Inferior parietal cortex (tissue), 1 donor: Measurements from ENCODE around the gene GTF2IRD1.
"Not testable (repeated sequence)": the region's sequence is repeated elsewhere in the genome, so short reads cannot be mapped to it uniquely, and the experiment has no call there.

Source experiments
- DNase-seq: peaks from one replicate; pipeline ENCODE4 v3.0.0-alpha.2; 2016; ENCODE audit errors: extremely low spot score

The GTF2IRD1 gene

GRCh38 chr7:74466196-74466813 lies 12.6 kb downstream of the GTF2IRD1 start:
- no peak for DNase-seq

GRCh38 chr7:74467876-74468275 lies 14.2 kb downstream of the GTF2IRD1 start:
- DNase-seq = no peak

- no peak for DNase-seq
Observed at GRCh38 chr7:74470504-74470903, 16.8 kb downstream of the GTF2IRD1 start.

GRCh38 chr7:74473116-74473515 lies 19.4 kb downstream of the GTF2IRD1 start:
- no peak for DNase-seq

- DNase-seq = no peak
Observed at GRCh38 chr7:74474271-74474865, 20.7 kb downstream of the GTF2IRD1 start.

- DNase-seq = no peak
Observed at GRCh38 chr7:74475243-74475986, 21.7 kb downstream of the GTF2IRD1 start.

- no peak for DNase-seq
Observed at GRCh38 chr7:74475987-74476350, 22.3 kb downstream of the GTF2IRD1 start.

GRCh38 chr7:74476626-74477025 lies 22.9 kb downstream of the GTF2IRD1 start:
- no peak for DNase-seq

- no peak for DNase-seq
Observed at GRCh38 chr7:74478671-74479065, 25.0 kb downstream of the GTF2IRD1 start.

GRCh38 chr7:74479066-74479781 lies 25.5 kb downstream of the GTF2IRD1 start:
- DNase-seq = no peak

- peak; percentile 65 for DNase-seq
Observed at GRCh38 chr7:74479961-74480829, 26.5 kb downstream of the GTF2IRD1 start.

- DNase-seq = no peak
Observed at GRCh38 chr7:74480861-74481417, 27.2 kb downstream of the GTF2IRD1 start.

- DNase-seq = no peak
Observed at GRCh38 chr7:74481458-74482196, 27.9 kb downstream of the GTF2IRD1 start.

GRCh38 chr7:74482197-74482467 lies 28.4 kb downstream of the GTF2IRD1 start:
- DNase-seq = no peak

- DNase-seq = no peak
Observed at GRCh38 chr7:74482629-74483401, 29.1 kb downstream of the GTF2IRD1 start.

- DNase-seq = no peak
Observed at GRCh38 chr7:74483402-74484336, 30.0 kb downstream of the GTF2IRD1 start.

GRCh38 chr7:74485611-74486010 lies 31.9 kb downstream of the GTF2IRD1 start:
- no peak for DNase-seq

- DNase-seq = not testable (repeated sequence)
Observed at GRCh38 chr7:74488518-74489030, 34.9 kb downstream of the GTF2IRD1 start.
